Activated CD8-positive, alpha-beta T cell treated with anti-CD3 and anti-CD28 coated beads for 36 hours (primary cell): ENCODE data around the gene LEFTY1. TPM values are rescaled to one million over a fixed set of nuclear protein-coding genes. Genes with fewer than 3 reads are reported as not detected.

Source experiments
- ATAC-seq: fragments of 200-7000 bp; cut with Tn5 transposase; one replicate; pipeline ENCODE4 v1.10.0; 2021; ENCODE audit warnings: mild to moderate bottlenecking, moderate library complexity
- CTCF ChIA-PET: fragments of 350-600 bp; sonication (Branson Sonifier 250); formaldehyde crosslinking; loops from one replicate; lab custom pipeline; 2021; ENCODE audit warnings: antibody characterized with exemption; lab: Charles Lee
- POLR2A ChIA-PET: fragments of 350-600 bp; sonication (Branson Sonifier 250); formaldehyde crosslinking; loops from one replicate; lab custom pipeline; 2021; ENCODE audit warnings: antibody characterized with exemption; lab: Charles Lee
- DNase-seq: peaks from one replicate; pipeline ENCODE4 v3.0.0-alpha.2; 2020
- H3K27ac Mint-ChIP-seq: one replicate; pipeline ENCODE4 v1.8.0; 2021; ENCODE audit warnings: mild to moderate bottlenecking, mixed read lengths
- H3K27me3 Mint-ChIP-seq: one replicate; pipeline ENCODE4 v1.8.0; 2021; ENCODE audit warnings: mixed read lengths
- H3K36me3 Mint-ChIP-seq: one replicate; pipeline ENCODE4 v1.8.0; 2021; ENCODE audit warnings: low read depth, mixed read lengths
- H3K4me1 Mint-ChIP-seq: one replicate; pipeline ENCODE4 v1.8.0; 2021; ENCODE audit warnings: low read depth, mixed read lengths
- H3K4me3 Mint-ChIP-seq: one replicate; pipeline ENCODE4 v1.8.0; 2021; ENCODE audit warnings: mild to moderate bottlenecking, moderate library complexity, mixed read lengths
- H3K9me3 Mint-ChIP-seq: one replicate; pipeline ENCODE4 v1.8.0; 2021; ENCODE audit warnings: mixed read lengths
- CTCF ChIP-seq: fragments of 200-600 bp; IDR thresholded peaks from one replicate; pipeline ENCODE4 v1.8.0; 2022; ENCODE audit warnings: antibody characterized with exemption, mild to moderate bottlenecking
- intact Hi-C: fragments of 100-400 bp; cut with micrococcal nuclease; formaldehyde crosslinking; loops from one replicate; pipeline ENCODE4 v1.10.0; 2022
- total RNA-seq, 2 experiments: library from RNA; stranded (reverse); gene quantifications; one replicate each; pipeline ENCODE4 v1.2.3, GENCODE V29; 2021

LEFTY1 gene
- total RNA-seq, 2 experiments from 2014 or later, result 0.16 to 0.83 TPM

GRCh38 chr1:225865514-225865913 is 23.4 kb downstream of the LEFTY1 start:
- Mint-ChIP-seq H3K27ac (peak overlapping the region; percentile 79), H3K4me3 (peak overlapping the region; percentile 1), H3K4me1 (peaks cover 42% of the 10 kb centered on the region), H3K36me3 (peaks cover 47% of the 10 kb centered on the region), H3K27me3 (no peaks in the 10 kb centered on the region), H3K9me3 (no peaks in the 10 kb centered on the region)
- TF ChIP-seq CTCF, result no peak
- ChIA-PET POLR2A (interaction anchor here (1.1 to 3.4 kb wide), 4 partner anchors 14 to 87 kb away, joined by 4 to 24 read pairs (median 6); partner anchors contain the start of genes PYCR2 and TMEM63A), CTCF (interaction anchor here (1.0 to 2.0 kb wide), 5 partner anchors 8 to 46 kb away, joined by 3 to 7 read pairs (median 5); no protein-coding TSS in a partner anchor)
- peak; percentile 28 for DNase-seq
- ATAC-seq, result peak; percentile 31
- intact Hi-C loops, result loop anchor here (5.0 kb wide), 1 partner anchor 47 kb away; no protein-coding TSS in a partner anchor

GRCh38 chr1:225863167-225863566 is 25.8 kb downstream of the LEFTY1 start:
- Mint-ChIP-seq H3K4me3 (no peak overlapping the region), H3K27me3 (no peaks in the 10 kb centered on the region), H3K9me3 (no peaks in the 10 kb centered on the region), H3K36me3 (peaks cover 45% of the 10 kb centered on the region), H3K27ac (no peak overlapping the region), H3K4me1 (peaks cover 41% of the 10 kb centered on the region)
- DNase-seq, result no peak
- ChIA-PET POLR2A (interaction anchor here (0.9 kb wide), 1 partner anchor 84 kb away, joined by 4 read pairs; no protein-coding TSS in a partner anchor), CTCF (interaction anchor here (0.9 to 1.0 kb wide), 2 partner anchors 19 to 49 kb away, joined by 3 read pairs; partner anchors contain the start of gene TMEM63A)
- TF ChIP-seq CTCF, result no peak
- no peak for ATAC-seq
- intact Hi-C loops, result no loop called here

DNA sequence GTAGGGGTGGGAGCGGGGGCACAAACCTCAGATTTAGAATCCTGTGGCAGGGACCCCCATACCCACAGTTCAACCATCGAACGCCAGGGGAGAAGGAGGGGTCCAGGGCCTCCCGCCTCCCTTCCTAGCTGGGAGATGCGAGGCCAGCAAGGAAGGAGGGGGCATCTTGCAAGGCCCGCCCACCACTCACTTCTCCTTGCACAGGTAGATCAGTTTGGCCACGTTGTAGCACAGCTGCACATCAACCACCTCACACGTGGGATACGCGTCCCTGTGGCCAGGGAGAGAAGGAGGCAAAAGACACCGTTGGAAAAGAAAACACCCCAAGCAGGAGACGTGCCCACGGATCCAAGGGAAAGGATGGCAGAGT is 26.4 kb downstream of the LEFTY1 start:
- intact Hi-C loops, result no loop called here
- no peak for TF ChIP-seq CTCF
- Mint-ChIP-seq H3K36me3 (peaks cover 43% of the 10 kb centered on the region), H3K27me3 (no peaks in the 10 kb centered on the region), H3K4me3 (no peak overlapping the region), H3K9me3 (no peaks in the 10 kb centered on the region), H3K27ac (peak overlapping the region; percentile 30), H3K4me1 (peaks cover 36% of the 10 kb centered on the region)
- CTCF ChIA-PET, result no interaction called here
- DNase-seq (no peak), ATAC-seq (no peak)
- POLR2A ChIA-PET, result interaction anchor here (0.9 kb wide), 1 partner anchor 83 kb away, joined by 4 read pairs; no protein-coding TSS in a partner anchor

DNA sequence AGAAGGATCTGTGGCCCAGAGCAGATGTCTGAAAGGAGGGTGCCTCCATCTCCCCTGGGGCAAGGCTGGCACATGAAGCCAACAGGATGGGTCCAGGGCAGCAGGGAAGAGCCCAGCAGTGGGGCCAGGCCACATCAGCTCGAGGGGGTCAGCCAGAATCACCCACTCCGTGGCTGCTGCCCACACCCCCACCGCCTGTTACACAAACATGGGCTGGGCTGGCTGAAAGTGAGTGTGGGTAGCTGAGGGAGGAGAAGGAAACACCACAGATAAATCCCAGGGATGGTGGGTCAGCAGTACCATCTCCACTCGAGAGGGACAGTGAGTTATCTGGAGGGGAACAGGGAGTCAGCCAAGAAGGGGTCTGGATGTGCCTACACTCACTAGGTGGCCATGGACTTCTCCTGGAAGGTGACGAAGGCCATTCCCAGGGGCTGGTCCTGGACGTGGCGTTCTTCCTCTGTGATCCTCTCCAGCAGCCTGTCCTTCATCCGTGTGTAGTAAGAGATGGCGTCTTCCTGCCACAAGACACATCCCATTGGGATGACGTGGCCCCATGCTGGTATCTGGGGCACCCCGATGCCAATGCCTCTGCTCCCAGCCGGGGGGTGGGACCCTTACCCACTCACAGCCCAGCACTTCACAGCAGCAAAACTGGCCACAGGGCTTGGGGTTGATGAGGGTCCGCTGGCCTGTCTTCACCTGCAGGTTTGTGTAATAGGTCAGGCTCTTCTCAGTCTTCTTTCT is 26.9 kb downstream of the LEFTY1 start:
- Mint-ChIP-seq H3K4me1 (peaks cover 31% of the 10 kb centered on the region), H3K27me3 (no peaks in the 10 kb centered on the region), H3K36me3 (peaks cover 42% of the 10 kb centered on the region), H3K9me3 (no peaks in the 10 kb centered on the region), H3K27ac (peak overlapping the region; percentile 30), H3K4me3 (no peak overlapping the region)
- no peak for DNase-seq
- CTCF ChIA-PET, result no interaction called here
- TF ChIP-seq CTCF, result no peak
- no peak for ATAC-seq
- POLR2A ChIA-PET, result interaction anchor here (1.0 to 1.1 kb wide), 2 partner anchors 10 to 43 kb away, joined by 3 to 6 read pairs; no protein-coding TSS in a partner anchor
- intact Hi-C loops, result no loop called here
